ENCODE results near the gene C22orf15. TPM values are rescaled to one million over a fixed set of nuclear protein-coding genes. Genes with fewer than 3 reads are reported as not detected.

Gene C22orf15
- total RNA-seq, 3 donors from 2014 or later, result 0.44 TPM; not detected in 2

- Histone ChIP-seq H3K9me3 (no peaks in the 10 kb centered on the region), H3K4me3 (no peak within 1 kb of the TSS), H3K4me1 (ENCODE audit: low read depth) (peaks cover 11% of the 10 kb centered on the region), H3K36me3 (ENCODE audit: low read depth) (no peaks in the 10 kb centered on the region)
- ATAC-seq, result peak; percentile 54
- TF ChIP-seq CTCF (IDR thresholded peaks at IDR 0.05), result no peak
- intact Hi-C loops (cut with DNase I, micrococcal nuclease), result no loop called here
- peak; percentile 77 to 81 (median 79) for DNase-seq
Measured at GRCh38 chr22:23772649-23773473, 10.1 kb downstream of the C22orf15 start, which contains the start of gene MMP11. Gene MMP11, plus strand, starts transcription at chr22:23772849. Its CDS starts 22 bp downstream, at chr22:23772871.

- Histone ChIP-seq H3K4me3 (no peak overlapping the region), H3K9me3 (no peaks in the 10 kb centered on the region), H3K4me1 (ENCODE audit: low read depth) (peaks cover 11% of the 10 kb centered on the region), H3K36me3 (ENCODE audit: low read depth) (no peaks in the 10 kb centered on the region)
- ATAC-seq, result no peak
- intact Hi-C loops (cut with DNase I, micrococcal nuclease), result no loop called here
- no peak for DNase-seq
- no peak for TF ChIP-seq CTCF (IDR thresholded peaks at IDR 0.05)
Measured at GRCh38 chr22:23773483-23774113, 10.8 kb downstream of the C22orf15 start.

- ATAC-seq (no peak), DNase-seq (no peak)
- H3K9me3 ChIP-seq, result no peaks in the 10 kb centered on the region
- no peak overlapping the region for H3K4me3 ChIP-seq
- intact Hi-C loops (cut with DNase I, micrococcal nuclease), result no loop called here
- H3K36me3 ChIP-seq (ENCODE audit: low read depth), result no peaks in the 10 kb centered on the region
- TF ChIP-seq CTCF (IDR thresholded peaks at IDR 0.05), result no peak
- peaks cover 11% of the 10 kb centered on the region for H3K4me1 ChIP-seq (ENCODE audit: low read depth)
Measured at GRCh38 chr22:23774114-23774921, 11.5 kb downstream of the C22orf15 start.

- no peaks in the 10 kb centered on the region for H3K9me3 ChIP-seq
- no peak overlapping the region for H3K4me3 ChIP-seq
- ATAC-seq (no peak), DNase-seq (peak in 1 of 3 donors; percentile 37)
- TF ChIP-seq CTCF (IDR thresholded peaks at IDR 0.05), result no peak
- no peaks in the 10 kb centered on the region for H3K36me3 ChIP-seq (ENCODE audit: low read depth)
- intact Hi-C loops (cut with DNase I, micrococcal nuclease), result no loop called here
- H3K4me1 ChIP-seq (ENCODE audit: low read depth), result peaks cover 11% of the 10 kb centered on the region
Measured at GRCh38 chr22:23774922-23775436, 12.2 kb downstream of the C22orf15 start.

GRCh38 chr22:23775779-23776375 lies 13.1 kb downstream of the C22orf15 start:
- intact Hi-C loops (cut with DNase I, micrococcal nuclease), result no loop called here

More at GRCh38 chr22:23775779-23776375, 13.1 kb downstream of the C22orf15 start:
- no peak for TF ChIP-seq CTCF (IDR thresholded peaks at IDR 0.05)
- Histone ChIP-seq H3K4me1 (ENCODE audit: low read depth) (peaks cover 10% of the 10 kb centered on the region), H3K4me3 (no peak overlapping the region), H3K36me3 (ENCODE audit: low read depth) (no peaks in the 10 kb centered on the region), H3K9me3 (no peaks in the 10 kb centered on the region)
- ATAC-seq (no peak), DNase-seq (no peak)

Measured in mucosa of descending colon (tissue), 3 donors.